ENCODE measurements around the gene NFATC2.

The NFATC2 gene

DNA sequence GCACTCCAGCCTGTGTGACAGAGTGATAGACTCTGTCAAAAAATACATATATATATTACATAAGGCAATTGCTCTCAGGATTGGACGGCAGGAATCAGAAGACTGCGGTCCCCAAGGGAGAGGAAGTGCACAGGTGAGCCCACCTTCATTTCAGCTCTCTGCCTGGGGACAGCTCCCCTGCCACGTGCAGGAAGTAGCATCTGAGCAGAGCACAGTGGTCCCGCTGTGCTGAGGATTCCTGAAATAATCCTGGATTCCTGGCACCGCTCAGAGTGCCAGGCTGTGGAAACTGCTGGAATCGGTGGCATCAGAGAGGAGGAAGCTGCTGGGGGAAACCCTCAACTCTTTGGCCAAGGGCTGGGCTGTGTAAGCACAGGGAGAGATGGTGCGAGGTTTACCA, 27.7 kb downstream of the NFATC2 start:
- H3K36me3 ChIP-seq, result no peaks in the 10 kb centered on the region
- peaks cover 84% of the 10 kb centered on the region for H3K27me3 ChIP-seq (ENCODE audit: insufficient read depth, low read depth, severe bottlenecking)
- H3K9me3 ChIP-seq (ENCODE audit: severe bottlenecking), result no peaks in the 10 kb centered on the region
- DNase-seq, result no peak
- no peak for TF ChIP-seq CTCF (IDR thresholded peaks at IDR 0.05; ENCODE audit: low read depth, low read length)
- H3K27ac ChIP-seq, result no peak overlapping the region
- H3K4me3 ChIP-seq (ENCODE audit: low read depth, low read length), result no peak overlapping the region

DNA sequence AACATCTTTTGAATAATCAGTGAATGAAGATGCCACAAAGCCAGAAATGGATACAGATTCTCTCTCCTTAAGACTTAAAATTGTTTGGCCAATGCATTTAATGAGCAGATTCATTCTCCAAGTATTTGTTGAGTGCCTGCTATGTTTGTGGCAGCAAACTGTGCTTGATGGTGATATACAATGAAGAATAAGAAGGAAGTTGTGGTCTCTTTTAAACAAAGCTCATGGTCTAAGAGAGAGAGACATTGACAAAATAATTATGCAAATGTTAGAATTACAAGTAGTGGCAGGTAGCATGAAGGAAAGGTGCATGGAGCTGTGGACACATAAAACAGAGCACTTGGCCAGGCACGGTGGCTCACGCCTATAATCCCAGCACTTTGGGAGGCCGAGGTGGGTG, 28.3 kb downstream of the NFATC2 start:
- Histone ChIP-seq H3K36me3 (no peaks in the 10 kb centered on the region), H3K27ac (no peak overlapping the region), H3K9me3 (ENCODE audit: severe bottlenecking) (no peaks in the 10 kb centered on the region), H3K4me3 (ENCODE audit: low read depth, low read length) (no peak overlapping the region), H3K27me3 (ENCODE audit: insufficient read depth, low read depth, severe bottlenecking) (peaks cover 89% of the 10 kb centered on the region)
- no peak for TF ChIP-seq CTCF (IDR thresholded peaks at IDR 0.05; ENCODE audit: low read depth, low read length)
- no peak for DNase-seq

GRCh38 chr20:51513545-51513944, 29.0 kb downstream of the NFATC2 start:
- Histone ChIP-seq H3K9me3 (ENCODE audit: severe bottlenecking) (no peaks in the 10 kb centered on the region), H3K36me3 (no peaks in the 10 kb centered on the region), H3K4me3 (ENCODE audit: low read depth, low read length) (no peak overlapping the region), H3K27ac (no peak overlapping the region), H3K27me3 (ENCODE audit: insufficient read depth, low read depth, severe bottlenecking) (peaks cover 90% of the 10 kb centered on the region)
- no peak for TF ChIP-seq CTCF (IDR thresholded peaks at IDR 0.05; ENCODE audit: low read depth, low read length)
- no peak for DNase-seq

- Histone ChIP-seq H3K9me3 (ENCODE audit: severe bottlenecking) (no peaks in the 10 kb centered on the region), H3K36me3 (no peaks in the 10 kb centered on the region), H3K27ac (no peak overlapping the region), H3K4me3 (ENCODE audit: low read depth, low read length) (no peak overlapping the region), H3K27me3 (ENCODE audit: insufficient read depth, low read depth, severe bottlenecking) (peaks cover 91% of the 10 kb centered on the region)
- no peak for TF ChIP-seq CTCF (IDR thresholded peaks at IDR 0.05; ENCODE audit: low read depth, low read length)
- DNase-seq, result no peak
Observed at GRCh38 chr20:51512645-51513044, 29.9 kb downstream of the NFATC2 start.

DNA sequence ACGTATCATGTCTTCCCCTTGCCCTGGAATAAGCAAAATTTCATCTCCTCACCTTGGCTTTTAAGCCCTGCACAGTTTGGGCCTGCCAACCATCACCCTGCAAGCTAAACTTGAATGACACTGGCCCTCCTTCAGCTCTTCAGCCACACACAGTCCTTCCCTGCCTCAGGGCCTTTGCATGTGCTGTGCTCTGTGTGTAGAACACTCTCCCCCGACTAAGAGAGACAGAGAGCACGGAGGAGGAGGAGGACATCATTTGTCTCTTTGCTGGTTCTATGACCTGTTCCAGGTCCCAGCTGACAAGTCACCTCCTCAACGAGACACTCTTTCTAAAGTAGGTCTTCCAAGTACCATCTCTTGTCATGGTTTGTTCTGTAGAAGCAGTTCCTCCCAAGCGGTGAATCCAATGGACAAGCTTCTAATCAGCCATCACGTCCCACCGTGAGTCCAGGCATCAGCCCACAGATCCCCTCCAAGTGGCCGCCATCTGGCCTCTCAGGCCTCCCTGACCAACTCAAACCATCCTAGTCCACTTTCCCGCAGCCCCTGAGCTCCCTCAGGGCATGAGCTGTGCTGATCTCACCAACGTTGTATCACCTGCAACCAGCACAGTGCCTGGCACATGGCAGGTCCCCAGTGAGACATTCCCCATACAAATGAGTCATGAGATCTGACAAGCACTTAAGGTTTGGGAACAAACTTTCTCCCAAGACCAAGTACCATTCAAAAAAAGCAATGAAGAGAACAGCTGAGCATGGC, 30.5 kb downstream of the NFATC2 start:
- H3K36me3 ChIP-seq, result no peaks in the 10 kb centered on the region

More for the DNA sequence above, 30.5 kb downstream of the NFATC2 start:
- no peak for TF ChIP-seq CTCF (IDR thresholded peaks at IDR 0.05; ENCODE audit: low read depth, low read length)
- Histone ChIP-seq H3K27ac (no peak overlapping the region), H3K4me3 (ENCODE audit: low read depth, low read length) (no peak overlapping the region), H3K9me3 (ENCODE audit: severe bottlenecking) (no peaks in the 10 kb centered on the region), H3K27me3 (ENCODE audit: insufficient read depth, low read depth, severe bottlenecking) (peaks cover 93% of the 10 kb centered on the region)
- no peak for DNase-seq
